Neuronal stem cell (in vitro differentiated cells): ENCODE measurements around the gene HOXC11.

ENCODE experiments used
- DNase-seq: peaks from one replicate; pipeline ENCODE4 v3.0.0-alpha.2; 2013; ENCODE audit warnings: low spot score
- H2AFZ ChIP-seq: one replicate; pipeline ENCODE4 v1.6.1; 2013; ENCODE audit warnings: mild to moderate bottlenecking, low read length, inconsistent platforms
- H2AK5ac ChIP-seq: 2 replicates; pipeline ENCODE4 v1.6.1; 2013; ENCODE audit warnings: low read depth, mild to moderate bottlenecking, inconsistent platforms, low read length, moderate library complexity, mixed read lengths
- H2BK120ac ChIP-seq: 2 replicates; pipeline ENCODE4 v1.6.1; 2013; ENCODE audit warnings: low read depth, mild to moderate bottlenecking, inconsistent platforms, low read length, moderate library complexity, mixed read lengths
- H2BK12ac ChIP-seq: one replicate; pipeline ENCODE4 v1.6.1; 2013; ENCODE audit warnings: low read length, inconsistent platforms
- H2BK15ac ChIP-seq: 2 replicates; pipeline ENCODE4 v1.6.1; 2013; ENCODE audit warnings: mild to moderate bottlenecking, low read length, inconsistent platforms, mixed read lengths
- H2BK5ac ChIP-seq: one replicate; pipeline ENCODE4 v1.6.1; 2013; ENCODE audit warnings: inconsistent platforms, mild to moderate bottlenecking, low read length, moderate library complexity
- H3K14ac ChIP-seq: one replicate; pipeline ENCODE4 v1.6.1; 2013; ENCODE audit warnings: low read length, inconsistent platforms
- H3K18ac ChIP-seq: 2 replicates; pipeline ENCODE4 v1.6.1; 2013; ENCODE audit warnings: low read length, inconsistent platforms
- H3K23ac ChIP-seq: 2 replicates; pipeline ENCODE4 v1.6.1; 2013; ENCODE audit warnings: low read depth, mild to moderate bottlenecking, mixed read lengths, low read length, inconsistent platforms; ENCODE audit not compliant: poor library complexity
- H3K27ac ChIP-seq: replicated peaks from 3 replicates; pipeline ENCODE4 v1.5.1; 2013; ENCODE audit warnings: low read length, inconsistent platforms
- H3K27me3 ChIP-seq, 3 experiments: 2 replicates each; pipeline ENCODE4 v1.6.1; 2013; ENCODE audit warnings: low read length in 3 of 3, mild to moderate bottlenecking in 2 of 3, inconsistent platforms in 1 of 3, low read depth in 1 of 3, mixed read lengths in 1 of 3, moderate library complexity in 1 of 3; ENCODE audit not compliant: control insufficient read depth in 3 of 3, insufficient read depth in 3 of 3
- H3K36me3 ChIP-seq, 2 donors: replicated peaks in 1 of 2; 2 replicates each; pipeline ENCODE4 v1.6.1; 2013; ENCODE audit warnings: low read length in 2 of 2; ENCODE audit not compliant: control insufficient read depth in 2 of 2, insufficient read depth in 2 of 2
- H3K4ac ChIP-seq: 2 replicates; pipeline ENCODE4 v1.6.1; 2013; ENCODE audit warnings: inconsistent platforms, mild to moderate bottlenecking, low read length, moderate library complexity
- H3K4me1 ChIP-seq, 2 donors: 1 replicate in 1 of 2; 2 replicates in 1 of 2; pipeline ENCODE4 v1.6.1; 2013; ENCODE audit warnings: low read length in 2 of 2, low read depth in 1 of 2; ENCODE audit not compliant: control insufficient read depth in 2 of 2, insufficient read depth in 1 of 2
- H3K4me2 ChIP-seq: one replicate; pipeline ENCODE4 v1.6.1; 2013; ENCODE audit warnings: mild to moderate bottlenecking, low read length, inconsistent platforms; ENCODE audit not compliant: insufficient read depth, poor library complexity, severe bottlenecking
- H3K4me3 ChIP-seq, 2 donors: 2 replicates each; pipeline ENCODE4 v1.5.1; 2013; ENCODE audit warnings: low read length in 2 of 2, mild to moderate bottlenecking in 2 of 2, inconsistent platforms in 1 of 2, moderate library complexity in 1 of 2
- H3K79me1 ChIP-seq: one replicate; pipeline ENCODE4 v1.6.1; 2013; ENCODE audit warnings: low read depth, mild to moderate bottlenecking, inconsistent platforms, low read length, moderate library complexity
- H3K9ac ChIP-seq: one replicate; pipeline ENCODE4 v1.6.1; 2013; ENCODE audit warnings: mild to moderate bottlenecking, low read depth, low read length, inconsistent platforms; ENCODE audit not compliant: poor library complexity
- H3K9me3 ChIP-seq, 2 donors: replicated peaks in 1 of 2; 2 replicates each; pipeline versions ENCODE3 to v1.6.1; 2013; ENCODE audit warnings: low read length in 2 of 2, mild to moderate bottlenecking in 2 of 2, inconsistent platforms in 1 of 2, low read depth in 1 of 2, mixed read lengths in 1 of 2, moderate library complexity in 1 of 2; ENCODE audit not compliant: control insufficient read depth in 2 of 2, insufficient read depth in 1 of 2
- H4K8ac ChIP-seq: one replicate; pipeline ENCODE4 v1.6.1; 2013; ENCODE audit warnings: low read depth, mild to moderate bottlenecking, inconsistent platforms, low read length, moderate library complexity
- H4K91ac ChIP-seq: one replicate; pipeline ENCODE4 v1.6.1; 2013; ENCODE audit warnings: low read length, low read depth, mild to moderate bottlenecking, inconsistent platforms; ENCODE audit not compliant: poor library complexity
- WGBS, 2 donors: extraction: QIAGEN DNeasy Blood & Tissue Kit; methylation state at CpG; one replicate each; pipeline ENCODE4 v1.1.7; 2013; ENCODE audit warnings: missing lambda C conversion rate in 2 of 2, mixed read lengths in 1 of 2; ENCODE audit not compliant: insufficient read length in 2 of 2, insufficient replicate concordance in 1 of 2; ENCODE audit errors: extremely low coverage in 2 of 2; 5-methylcytosine and 5-hydroxymethylcytosine counted together

Gene HOXC11

DNA sequence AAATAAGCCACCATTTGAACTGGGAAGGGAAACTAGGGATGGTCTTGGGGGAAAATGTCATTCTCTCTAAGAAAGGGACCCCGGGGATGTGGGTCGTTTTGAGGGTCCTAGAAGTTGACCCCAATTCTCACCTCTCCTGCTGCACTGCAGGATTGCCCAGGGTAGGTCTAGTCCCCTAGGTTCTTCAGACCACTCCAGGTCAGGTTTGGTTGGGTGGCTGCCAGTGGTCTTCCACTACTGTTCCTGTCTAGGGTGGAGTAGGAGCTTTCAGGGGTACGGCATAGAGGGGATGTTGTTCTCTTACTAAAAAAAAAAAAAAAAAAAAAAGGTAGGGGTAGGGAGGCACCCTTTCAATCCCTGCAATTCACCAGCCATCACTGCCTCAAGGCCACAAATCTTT is 43.1 kb downstream of the HOXC11 start:
- H2BK120ac ChIP-seq, result no peak overlapping the region
- no peak overlapping the region for H4K8ac ChIP-seq
- peaks cover 0 to 5% of the 10 kb centered on the region in 2 donors for H3K9me3 ChIP-seq
- no CpG with 5 or more reads among the region's 3 CpGs for WGBS, 2 donors
- H3K14ac ChIP-seq, result no peak overlapping the region
- H3K27me3 ChIP-seq, result peaks cover 57 to 98% (median 95%) of the 10 kb centered on the region in 3 experiments
- H2AK5ac ChIP-seq, result no peak overlapping the region
- no peak overlapping the region for H3K4me3 ChIP-seq
- H3K27ac ChIP-seq, result no peak overlapping the region
- peaks cover 0 to 6% of the 10 kb centered on the region in 2 donors for H3K4me1 ChIP-seq
- no peak overlapping the region for H2BK5ac ChIP-seq
- H3K4ac ChIP-seq, result no peak overlapping the region
- H2AFZ ChIP-seq, result no peak overlapping the region
- H4K91ac ChIP-seq, result no peak overlapping the region
- H3K36me3 ChIP-seq, result no peaks in the 10 kb centered on the region
- no peak overlapping the region for H3K9ac ChIP-seq
- no peak overlapping the region for H3K4me2 ChIP-seq
- no peak overlapping the region for H3K23ac ChIP-seq
- no peak overlapping the region for H2BK15ac ChIP-seq
- no peaks in the 10 kb centered on the region for H3K79me1 ChIP-seq
- DNase-seq, result no peak
- no peak overlapping the region for H3K18ac ChIP-seq
- no peak overlapping the region for H2BK12ac ChIP-seq

DNA sequence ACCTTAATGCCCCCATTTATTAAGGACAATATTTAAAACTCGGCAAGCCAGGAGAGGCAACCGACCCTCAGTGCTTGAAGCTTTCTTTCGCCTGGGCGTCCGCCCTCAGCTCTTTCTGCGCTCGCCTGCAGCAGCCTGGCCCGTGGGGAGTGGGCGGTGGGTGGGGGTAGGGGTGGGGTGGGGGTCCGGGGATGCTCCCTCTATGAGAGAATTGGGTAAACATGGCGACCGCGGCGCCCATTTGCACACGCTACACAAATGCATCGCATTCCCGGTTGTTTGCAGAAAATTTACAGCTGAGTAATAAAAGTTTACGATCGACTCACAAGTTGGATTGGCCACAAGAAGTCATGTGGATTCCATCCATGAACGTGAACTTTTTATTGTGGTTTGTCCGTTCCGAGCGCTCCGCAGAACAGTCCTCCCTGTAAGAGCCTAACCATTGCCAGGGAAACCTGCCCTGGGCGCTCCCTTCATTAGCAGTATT is 43.6 kb downstream of the HOXC11 start:
- no CpG with 5 or more reads among the region's 25 CpGs for WGBS, 2 donors

GRCh38 chr12:54017027-54017788 is 44.3 kb downstream of the HOXC11 start:
- peaks cover 0 to 5% of the 10 kb centered on the region in 2 donors for H3K9me3 ChIP-seq
- peak overlapping the region; percentile 45 for H3K18ac ChIP-seq
- no peaks in the 10 kb centered on the region for H3K36me3 ChIP-seq
- peaks cover 0 to 6% of the 10 kb centered on the region in 2 donors for H3K4me1 ChIP-seq
- no peak overlapping the region for H2BK120ac ChIP-seq
- H4K91ac ChIP-seq, result no peak overlapping the region
- DNase-seq, result no peak
- no peak overlapping the region for H2BK5ac ChIP-seq
- no peak overlapping the region for H3K14ac ChIP-seq
- no peak overlapping the region for H3K27ac ChIP-seq
- no peak overlapping the region for H2AK5ac ChIP-seq
- peaks cover 61 to 98% (median 98%) of the 10 kb centered on the region in 3 experiments for H3K27me3 ChIP-seq
- H4K8ac ChIP-seq, result no peak overlapping the region
- no peak overlapping the region for H2BK12ac ChIP-seq
- no peak overlapping the region for H3K4me2 ChIP-seq
- H3K4me3 ChIP-seq, result peak overlapping the region in 1 of 2 donors; percentile 48
- H3K79me1 ChIP-seq, result no peaks in the 10 kb centered on the region
- no peak overlapping the region for H3K4ac ChIP-seq
- no peak overlapping the region for H3K9ac ChIP-seq
- WGBS, 2 donors, result no CpG with 5 or more reads among the region's 24 CpGs
- no peak overlapping the region for H2BK15ac ChIP-seq
- peak overlapping the region; percentile 96 for H2AFZ ChIP-seq
- no peak overlapping the region for H3K23ac ChIP-seq

More for the DNA sequence above, 43.6 kb downstream of the HOXC11 start:
- no peak overlapping the region for H3K14ac ChIP-seq
- no peak overlapping the region for H2BK5ac ChIP-seq
- H3K23ac ChIP-seq, result no peak overlapping the region
- H2AK5ac ChIP-seq, result no peak overlapping the region
- DNase-seq, result no peak
- no peak overlapping the region for H2BK12ac ChIP-seq
- H3K36me3 ChIP-seq, result no peaks in the 10 kb centered on the region
- no peak overlapping the region for H4K91ac ChIP-seq
- no peak overlapping the region for H3K18ac ChIP-seq
- no peak overlapping the region for H3K4ac ChIP-seq
- H3K27me3 ChIP-seq, result peaks cover 58 to 98% (median 95%) of the 10 kb centered on the region in 3 experiments
- no peaks in the 10 kb centered on the region for H3K79me1 ChIP-seq
- H3K9ac ChIP-seq, result no peak overlapping the region
- no peak overlapping the region for H3K4me2 ChIP-seq
- H3K9me3 ChIP-seq, result peaks cover 0 to 5% of the 10 kb centered on the region in 2 donors
- H3K4me1 ChIP-seq, result peaks cover 0 to 6% of the 10 kb centered on the region in 2 donors
- H2AFZ ChIP-seq, result no peak overlapping the region
- no peak overlapping the region for H4K8ac ChIP-seq
- H2BK120ac ChIP-seq, result no peak overlapping the region
- no peak overlapping the region for H3K4me3 ChIP-seq
- H3K27ac ChIP-seq, result no peak overlapping the region
- H2BK15ac ChIP-seq, result no peak overlapping the region

- Histone ChIP-seq H3K9ac (no peak overlapping the region), H3K79me1 (no peaks in the 10 kb centered on the region), H2BK12ac (no peak overlapping the region), H2BK15ac (no peak overlapping the region), H2AK5ac (peak overlapping the region; percentile 34), H3K36me3 (no peaks in the 10 kb centered on the region), H3K4ac (no peak overlapping the region), H3K4me3 (peak overlapping the region; percentile 48 to 66), H3K4me1 (peaks cover 0 to 6% of the 10 kb centered on the region in 2 donors), H2BK120ac (no peak overlapping the region), H2BK5ac (no peak overlapping the region), H3K9me3 (peaks cover 0 to 5% of the 10 kb centered on the region in 2 donors), H3K4me2 (peak overlapping the region; percentile 32), H4K91ac (no peak overlapping the region), H2AFZ (peak overlapping the region; percentile 96), H3K14ac (no peak overlapping the region), H3K18ac (no peak overlapping the region), H3K23ac (peak overlapping the region; percentile 62), H3K27ac (no peak overlapping the region), H4K8ac (no peak overlapping the region), H3K27me3 (peaks cover 63 to 98% (median 98%) of the 10 kb centered on the region in 3 experiments)
- DNase-seq, result no peak
- WGBS, 2 donors, result no CpG with 5 or more reads among the region's 34 CpGs
Measured at GRCh38 chr12:54017878-54018467, 45.0 kb downstream of the HOXC11 start.
